Measurements from ENCODE around the gene PTPN5.

DNA sequence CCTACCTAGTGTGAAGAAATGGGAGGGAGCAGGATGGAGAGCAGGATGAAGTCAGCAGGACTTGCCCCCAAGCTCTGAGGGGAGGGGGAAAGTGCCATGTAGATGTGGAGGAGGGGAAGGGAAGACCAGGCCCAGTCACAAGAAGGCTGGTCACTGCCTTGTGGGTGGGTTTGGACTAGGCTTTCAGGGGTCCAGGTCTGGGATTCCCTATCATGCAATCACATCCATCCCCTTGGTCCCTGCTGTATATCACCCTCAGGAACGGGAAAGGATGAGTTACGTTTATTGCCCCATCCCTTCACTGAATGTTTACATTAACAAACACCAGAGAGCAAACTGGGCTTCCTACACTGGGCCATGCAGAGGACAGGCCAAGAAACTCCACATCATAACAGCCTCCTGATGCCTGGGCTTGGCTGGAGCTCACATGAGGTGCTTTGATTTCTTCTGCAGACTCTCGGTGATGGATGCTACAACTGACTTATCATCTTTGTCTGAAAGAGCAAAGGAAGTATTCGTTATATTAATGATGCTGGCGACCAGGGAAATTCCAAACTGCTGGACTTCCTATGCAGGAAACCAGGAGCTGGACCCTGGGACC, 87.5 kb downstream of the PTPN5 start:
- TF ChIP-seq RXRA (IDR thresholded peaks at IDR 0.05) (no peak), RAD21 (IDR thresholded peaks at IDR 0.05) (no peak), CTCF (IDR thresholded peaks at IDR 0.05; ENCODE audit: low read depth, low read length, missing input control) (no peak), JUND (IDR thresholded peaks at IDR 0.05) (no peak), EGR1 (IDR thresholded peaks at IDR 0.05; ENCODE audit: low read depth in 2 of 2) (no peak), REST (IDR thresholded peaks at IDR 0.05) (no peak), TAF1 (conservative IDR thresholded peaks at IDR 0.05) (no peak)
